Large intestine (tissue), 3 donors: ENCODE measurements around the gene SOCS3. TPM values are rescaled to one million over a fixed set of nuclear protein-coding genes. Genes with fewer than 3 reads are reported as not detected.
"Not testable (repeated sequence)": the region's sequence is repeated elsewhere in the genome, so short reads cannot be mapped to it uniquely, and the experiment has no call there.

Experiments used
- DNase-seq, 2 donors: peaks; one replicate each; pipeline versions ENCODE4 v3.0.0 to v3.0.0-alpha.2; 2013
- H3K27ac ChIP-seq: one replicate; pipeline ENCODE4 v1.5.1; 2013; ENCODE audit warnings: low read length
- H3K27me3 ChIP-seq: 2 replicates; pipeline ENCODE4 v1.6.1; 2013; ENCODE audit warnings: low read length; ENCODE audit not compliant: control insufficient read depth, insufficient read depth
- H3K36me3 ChIP-seq: 2 replicates; pipeline ENCODE4 v1.6.1; 2013; ENCODE audit warnings: low read length; ENCODE audit not compliant: control insufficient read depth, insufficient read depth
- H3K4me1 ChIP-seq: one replicate; pipeline ENCODE4 v1.6.1; 2013; ENCODE audit warnings: low read length; ENCODE audit not compliant: control insufficient read depth, insufficient read depth
- H3K4me3 ChIP-seq: one replicate; pipeline ENCODE4 v1.5.1; 2013; ENCODE audit warnings: low read length
- H3K9me3 ChIP-seq: one replicate; pipeline ENCODE4 v1.6.1; 2013; ENCODE audit warnings: mild to moderate bottlenecking, low read depth, low read length, moderate library complexity; ENCODE audit not compliant: control insufficient read depth
- WGBS: methylation state at CpG from one replicate; pipeline ENCODE4 v1.1.5; 2013; ENCODE audit warnings: low lambda C conversion rate; ENCODE audit not compliant: insufficient coverage; 5-methylcytosine and 5-hydroxymethylcytosine counted together
- polyA plus RNA-seq: library from polyadenylated mRNA; unstranded; fragments of 120-200 nt; gene quantifications from one replicate; pipeline ENCODE4 v1.2.1, GENCODE V29; 2013

Gene SOCS3
- polyA plus RNA-seq, 1 donor, result 49.6 TPM

DNA sequence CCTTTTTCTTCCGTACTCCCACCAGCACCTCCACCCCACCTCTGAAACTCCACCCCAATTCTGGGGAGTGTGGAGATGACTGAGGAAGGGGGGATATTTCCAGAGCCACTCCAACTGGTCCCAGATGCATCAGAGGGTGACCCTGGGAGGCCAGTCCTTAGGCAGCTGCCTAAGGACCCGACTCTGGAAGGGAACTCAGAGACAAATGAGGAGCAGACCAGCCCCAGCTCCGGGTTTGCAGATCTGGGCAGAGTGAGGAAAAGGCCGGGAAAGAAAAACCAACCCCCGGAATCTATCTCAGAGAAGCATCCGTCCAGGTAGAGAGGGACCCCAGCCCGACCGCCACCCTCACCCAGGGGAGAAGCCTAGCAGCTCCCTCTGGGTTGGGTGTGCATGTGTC is 41.5 kb downstream of the SOCS3 start:
- Histone ChIP-seq H3K9me3 (no peaks in the 10 kb centered on the region), H3K4me3 (no peak overlapping the region), H3K36me3 (no peaks in the 10 kb centered on the region), H3K27ac (no peak overlapping the region), H3K27me3 (no peaks in the 10 kb centered on the region), H3K4me1 (peaks cover 46% of the 10 kb centered on the region)
- no peak for DNase-seq
- no CpG with 5 or more reads among the region's 8 CpGs for WGBS

DNA sequence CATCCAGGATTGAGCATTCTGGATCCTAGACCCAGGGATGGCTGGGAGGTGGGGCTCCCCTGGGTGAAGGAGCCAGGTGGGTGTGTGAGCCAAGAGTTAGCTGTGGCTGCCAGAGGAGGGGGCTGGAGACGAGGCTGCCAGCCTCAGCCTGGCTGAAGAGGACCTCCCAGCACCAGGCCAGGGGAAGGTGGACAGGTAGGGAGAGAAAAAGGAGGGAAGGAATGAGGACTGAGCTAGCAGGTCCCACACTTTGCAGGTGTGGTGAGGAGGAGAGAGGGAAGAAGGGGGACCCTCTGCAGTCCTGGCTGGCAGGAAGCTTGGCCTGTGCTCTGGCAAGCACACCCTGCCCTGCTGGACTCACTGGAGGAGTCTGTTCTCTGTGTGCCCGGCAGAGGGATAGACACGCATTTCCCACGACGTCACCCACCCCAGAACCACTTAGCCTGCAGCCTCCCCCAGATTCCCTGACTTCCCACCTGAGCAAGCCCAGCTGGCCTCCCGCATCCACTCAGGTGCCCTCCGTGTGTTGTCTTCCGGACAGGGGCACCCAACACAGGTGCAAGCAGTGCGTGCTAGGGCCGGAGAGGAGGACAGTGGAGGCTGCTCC is 42.0 kb downstream of the SOCS3 start:
- Histone ChIP-seq H3K27me3 (no peaks in the 10 kb centered on the region), H3K9me3 (no peaks in the 10 kb centered on the region), H3K27ac (peak overlapping the region; percentile 93), H3K4me1 (peaks cover 43% of the 10 kb centered on the region), H3K4me3 (no peak overlapping the region), H3K36me3 (no peaks in the 10 kb centered on the region)
- no CpG with 5 or more reads among the region's 10 CpGs for WGBS
- DNase-seq, result no peak

DNA sequence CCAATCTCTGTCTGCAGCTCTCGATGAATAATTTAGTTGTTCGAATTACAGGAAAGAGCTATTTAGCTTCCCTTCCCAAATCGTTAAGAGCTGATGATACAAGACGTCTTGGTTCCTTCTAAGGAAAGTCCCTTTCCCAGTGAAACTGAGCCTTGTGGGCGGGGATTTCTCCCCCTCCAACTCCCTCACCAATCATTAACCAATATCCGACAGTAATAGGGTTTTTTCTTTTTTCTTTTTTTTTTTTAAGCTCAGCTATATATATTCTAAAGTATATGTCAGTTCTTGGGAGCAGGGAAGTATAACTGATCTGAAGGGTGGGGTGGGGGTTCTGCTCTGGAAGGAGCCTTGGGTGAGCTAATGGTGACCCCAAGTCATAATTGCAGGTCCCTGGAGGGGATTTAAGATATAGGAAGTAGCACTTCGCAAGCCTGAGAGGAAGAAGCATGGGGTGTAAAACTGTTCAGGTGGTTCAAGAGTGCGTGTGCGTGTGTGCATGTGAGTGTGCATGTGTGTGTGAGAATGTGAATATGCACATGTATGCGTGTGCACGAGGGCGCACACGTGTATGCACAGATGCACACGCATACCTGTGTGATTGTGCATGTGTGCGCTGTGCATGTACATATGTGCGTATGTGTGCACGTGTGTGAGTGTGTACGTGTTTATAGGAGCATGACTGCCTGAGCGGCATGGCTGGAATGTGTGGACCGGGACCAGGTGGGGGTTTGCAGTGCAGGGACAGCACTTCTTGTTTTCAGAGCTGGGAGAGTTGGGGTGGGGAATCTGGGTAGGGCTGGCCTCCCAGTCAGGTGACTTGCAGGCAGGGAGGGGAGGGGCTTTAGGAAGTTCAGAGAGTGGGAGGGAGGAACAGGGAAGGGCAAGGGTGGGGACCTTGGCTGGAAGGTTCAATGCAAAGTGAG is 42.7 kb downstream of the SOCS3 start:
- H3K27ac ChIP-seq, result peak overlapping the region; percentile 93
- 0% methylated on average over 2 of the region's 20 CpGs for WGBS
- H3K4me1 ChIP-seq, result peaks cover 43% of the 10 kb centered on the region
- H3K27me3 ChIP-seq, result no peaks in the 10 kb centered on the region
- H3K4me3 ChIP-seq, result no peak overlapping the region
- no peaks in the 10 kb centered on the region for H3K36me3 ChIP-seq
- DNase-seq, result peak; percentile 90 to 93
- no peaks in the 10 kb centered on the region for H3K9me3 ChIP-seq

DNA sequence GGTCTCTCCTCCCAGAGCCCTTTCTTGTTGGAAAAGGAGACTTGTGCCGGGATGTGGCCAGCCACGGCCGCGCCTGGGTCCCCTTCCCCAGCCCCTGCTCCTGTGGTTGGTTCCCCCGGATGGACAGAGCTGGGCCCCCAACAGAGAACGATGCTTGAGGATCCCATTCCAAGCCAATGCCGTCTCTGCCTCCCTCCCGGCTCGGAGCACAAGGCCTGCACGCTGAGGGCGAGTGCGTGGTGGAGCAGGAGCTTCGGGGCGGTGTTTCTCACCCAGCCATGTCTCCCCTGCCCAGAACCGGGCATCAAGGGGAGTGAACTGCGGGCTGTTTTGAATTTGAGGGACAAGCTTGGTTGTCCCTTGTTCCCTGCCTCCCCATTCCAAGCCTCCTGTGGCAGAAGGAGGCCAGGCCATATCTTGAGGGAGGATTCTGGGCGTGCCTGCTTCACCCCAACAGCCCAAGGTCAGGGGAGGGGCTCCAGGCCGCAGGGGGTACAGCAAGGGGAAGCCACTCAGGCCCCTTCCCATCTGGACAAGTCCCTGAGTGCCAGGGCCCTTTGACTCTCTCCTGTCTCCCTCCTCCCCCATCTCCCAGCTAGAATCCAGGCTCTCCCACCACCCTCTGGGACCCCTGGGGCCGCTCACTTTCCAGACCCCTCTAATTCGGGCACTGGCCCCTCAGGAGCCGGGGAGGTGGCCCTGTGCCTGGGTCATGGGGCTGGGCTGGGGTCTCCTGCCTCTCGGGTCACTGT is 43.6 kb downstream of the SOCS3 start:
- H3K36me3 ChIP-seq, result no peaks in the 10 kb centered on the region
- no peak overlapping the region for H3K4me3 ChIP-seq
- no peaks in the 10 kb centered on the region for H3K9me3 ChIP-seq
- H3K27ac ChIP-seq, result peak overlapping the region; percentile 93
- peaks cover 43% of the 10 kb centered on the region for H3K4me1 ChIP-seq
- H3K27me3 ChIP-seq, result no peaks in the 10 kb centered on the region
- peak in 1 of 2 donors; percentile 60 for DNase-seq
- no CpG with 5 or more reads among the region's 22 CpGs for WGBS

DNA sequence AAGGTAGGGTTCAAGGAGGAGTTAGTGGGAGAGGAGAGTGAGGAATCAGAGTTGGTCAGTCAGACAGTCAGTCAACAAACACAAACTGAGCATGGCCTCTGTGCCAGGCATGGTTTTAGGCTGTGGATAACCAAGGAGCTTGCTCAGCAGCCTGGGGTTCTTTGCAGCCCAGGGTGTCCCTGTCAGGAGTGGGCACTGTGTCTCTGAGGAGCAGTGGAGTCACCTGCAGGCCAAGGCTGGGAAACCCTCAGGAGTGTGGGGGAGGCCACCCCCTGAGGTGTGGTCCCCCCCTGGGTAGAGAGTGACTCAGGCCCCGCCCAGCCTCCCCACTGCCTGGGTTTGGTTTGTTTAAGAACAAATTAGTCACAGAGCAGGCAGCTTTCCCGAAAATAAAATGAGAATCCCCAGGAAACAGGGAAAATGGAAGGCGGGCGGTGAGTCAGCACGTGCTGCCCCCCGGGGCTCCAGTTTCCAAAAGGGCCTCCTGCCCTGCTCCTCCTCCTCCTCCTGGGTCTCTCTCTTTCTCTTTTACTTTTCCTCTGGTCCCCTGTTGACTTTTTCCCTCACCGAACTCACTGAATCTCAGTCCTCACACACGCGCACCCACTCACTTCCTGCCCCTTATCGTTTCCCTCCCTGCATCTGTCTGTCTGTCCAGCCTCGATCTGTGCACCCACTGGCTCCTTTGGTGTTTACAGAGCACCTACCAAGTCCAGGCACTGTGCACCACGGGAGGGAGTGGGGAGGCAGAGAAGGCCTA is 44.3 kb downstream of the SOCS3 start:
- no peaks in the 10 kb centered on the region for H3K27me3 ChIP-seq
- H3K9me3 ChIP-seq, result no peaks in the 10 kb centered on the region
- H3K36me3 ChIP-seq, result no peaks in the 10 kb centered on the region
- peak in 1 of 2 donors; percentile 70 for DNase-seq
- WGBS, result 50% methylated on average over 2 of the region's 12 CpGs
- no peak overlapping the region for H3K4me3 ChIP-seq
- H3K27ac ChIP-seq, result peak overlapping the region; percentile 93
- peaks cover 43% of the 10 kb centered on the region for H3K4me1 ChIP-seq

DNA sequence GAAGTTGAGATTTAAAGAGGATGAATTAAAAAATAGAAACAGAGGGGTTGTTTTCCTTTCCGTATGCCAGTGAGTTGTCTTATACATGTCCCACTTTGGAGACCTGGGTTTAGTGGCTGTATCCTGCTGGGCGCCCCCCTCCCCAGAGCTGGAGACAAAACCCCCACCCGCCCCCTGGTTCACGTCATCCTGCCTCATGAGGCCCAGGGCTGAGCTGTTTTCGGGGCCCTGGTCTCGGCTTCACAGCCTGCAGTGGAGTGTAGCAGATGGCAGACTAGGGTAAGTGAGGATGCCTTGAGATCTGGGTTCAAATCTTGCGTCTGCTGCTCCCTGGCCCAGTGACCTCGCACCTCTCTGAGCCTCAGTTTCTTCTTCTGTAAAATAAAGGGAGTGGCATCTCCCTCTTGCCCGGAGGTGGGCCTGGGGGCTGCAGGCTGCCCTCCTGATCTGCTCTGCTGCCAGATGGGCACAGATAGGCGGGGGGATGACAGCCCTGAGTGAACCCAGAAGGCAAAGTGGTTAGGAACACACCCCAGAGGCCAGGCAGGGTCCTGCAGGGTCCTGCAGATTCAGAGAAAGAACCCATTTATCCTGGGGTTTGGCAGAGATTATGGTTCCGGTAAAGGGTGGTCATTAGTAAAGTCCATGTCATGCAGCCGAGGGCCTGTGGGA is 45.1 kb downstream of the SOCS3 start:
- Histone ChIP-seq H3K27me3 (no peaks in the 10 kb centered on the region), H3K9me3 (no peaks in the 10 kb centered on the region), H3K27ac (peak overlapping the region; percentile 93), H3K4me1 (peaks cover 43% of the 10 kb centered on the region), H3K4me3 (no peak overlapping the region), H3K36me3 (no peaks in the 10 kb centered on the region)
- no peak for DNase-seq
- 100% methylated on average over 1 of the region's 12 CpGs for WGBS

DNA sequence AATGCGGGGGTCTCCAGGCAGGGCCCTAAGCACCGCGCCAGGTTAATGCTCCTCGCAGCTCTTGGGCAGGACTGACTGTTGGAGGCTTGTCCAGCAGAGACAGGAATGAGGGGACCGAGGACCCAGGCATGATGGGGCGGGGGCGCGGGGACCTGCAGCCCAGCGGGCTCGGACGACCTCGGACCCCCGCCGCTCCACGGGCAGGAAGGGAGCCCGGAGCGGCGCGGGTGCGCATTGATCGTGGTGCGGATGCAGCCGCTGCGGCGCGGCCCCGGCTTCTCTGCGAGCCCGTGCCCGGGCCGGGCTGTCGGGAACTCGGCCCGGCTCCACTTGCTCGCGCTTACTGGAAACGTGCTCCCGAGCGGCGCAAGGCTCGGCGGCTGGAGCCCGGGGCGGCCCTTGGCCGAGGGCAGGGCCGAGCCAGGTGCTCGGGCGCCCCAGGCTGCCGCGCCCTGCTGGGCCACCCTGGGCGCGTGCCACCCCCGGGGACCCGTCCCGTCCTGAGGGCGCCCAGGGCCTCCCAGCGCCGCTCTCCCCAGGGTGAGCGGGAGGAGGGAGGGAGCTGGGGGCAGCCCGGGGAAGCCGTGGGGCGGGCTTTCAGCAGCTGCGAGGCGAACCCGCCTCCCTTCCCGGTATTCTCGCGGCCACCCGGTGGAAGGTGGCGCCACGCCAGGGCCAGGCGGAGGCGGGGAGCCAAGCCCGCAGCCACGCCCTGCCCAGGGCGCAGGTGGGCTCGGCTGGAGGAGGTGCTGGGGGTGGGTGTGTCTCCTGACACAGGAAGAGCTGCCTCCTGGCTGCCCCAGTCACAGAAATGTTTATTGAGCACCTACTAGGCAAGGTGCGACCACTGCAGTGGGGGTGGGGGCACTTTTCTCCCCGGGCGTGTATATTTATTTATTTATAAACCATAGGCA is 45.9 kb downstream of the SOCS3 start:
- WGBS, result no CpG with 5 or more reads among the region's 80 CpGs
- Histone ChIP-seq H3K27ac (peak overlapping the region; percentile 20), H3K9me3 (no peaks in the 10 kb centered on the region), H3K4me1 (peaks cover 43% of the 10 kb centered on the region), H3K27me3 (no peaks in the 10 kb centered on the region), H3K4me3 (no peak overlapping the region), H3K36me3 (no peaks in the 10 kb centered on the region)
- DNase-seq, result peak; percentile 93 to 98

DNA sequence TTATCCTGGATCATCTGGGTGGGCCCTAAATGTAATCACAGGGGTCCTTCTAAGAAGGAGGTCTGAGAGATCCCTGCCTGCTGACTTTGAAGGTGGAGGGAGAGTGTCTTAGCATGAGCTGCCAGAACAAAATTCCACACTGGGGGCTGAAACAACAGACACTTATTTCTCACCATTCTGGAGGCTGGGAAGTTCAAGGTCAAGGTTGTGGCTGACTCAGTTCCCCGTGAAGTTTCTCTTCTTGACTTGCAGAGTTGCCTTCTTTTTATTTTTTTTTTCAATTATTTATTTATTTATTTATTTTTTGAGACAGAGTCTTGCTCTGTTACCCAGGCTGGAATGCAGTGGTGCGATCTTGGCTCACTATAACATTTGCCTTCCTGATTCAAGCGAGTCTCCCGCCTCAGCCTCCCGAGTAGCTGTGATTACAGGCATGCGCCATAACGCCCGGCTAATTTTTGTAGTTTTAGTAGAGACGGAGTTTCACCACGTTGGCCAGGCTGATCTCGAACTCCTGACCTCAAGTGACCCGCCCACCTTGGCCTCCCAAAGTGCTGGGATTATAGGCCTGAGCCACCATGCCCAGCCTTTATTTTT is 50.1 kb downstream of the SOCS3 start:
- WGBS, result 43% methylated on average over 1 of the region's 12 CpGs
- DNase-seq, H3K27ac ChIP-seq, H3K27me3 ChIP-seq, H3K4me3 ChIP-seq, H3K36me3 ChIP-seq, H3K4me1 ChIP-seq, H3K9me3 ChIP-seq: not testable (repeated sequence)
